K562 (cell line): ENCODE data around the gene AQP9. TPM values are rescaled to one million over a fixed set of nuclear protein-coding genes. Genes with fewer than 3 reads are reported as not detected.

Source experiments
- ARNT ChIP-seq, 2 experiments: fragments of 450-650 bp; IDR thresholded peaks; 2 replicates each; pipeline ENCODE4 v1.6.1; 2016; ENCODE audit warnings: mild to moderate bottlenecking in 1 of 2
- C11orf30 ChIP-seq: fragments of 450-650 bp; IDR thresholded peaks from 2 replicates; pipeline ENCODE4 v1.6.1; 2016; ENCODE audit warnings: low read depth, mild to moderate bottlenecking
- CEBPB ChIP-seq: fragments of 450-650 bp; IDR thresholded peaks from 2 replicates; pipeline ENCODE4 v1.6.1; 2016; ENCODE audit warnings: missing genetic modification characterization, missing compliant biosample characterization
- CEBPG ChIP-seq, 3 experiments: fragments of 200-800 bp in 1 of 3; sonication (Bioruptor generic) in 1 of 3; sonication (generic) in 1 of 3; formaldehyde crosslinking in 1 of 3; IDR thresholded peaks in 2 of 3; conservative IDR thresholded peaks in 1 of 3; 2 replicates each; pipeline versions ENCODE4 v1.6.1 to v1.8.0; 2016 to 2022; ENCODE audit warnings: missing compliant biosample characterization in 2 of 3, missing genetic modification characterization in 2 of 3, mild to moderate bottlenecking in 1 of 3, missing genetic modification reagents in 1 of 3
- CHD1 ChIP-seq: fragments of 200-600 bp; sonication (generic); IDR thresholded peaks from one replicate; pipeline ENCODE4 v1.6.1; 2012; ENCODE audit warnings: mild to moderate bottlenecking, moderate library complexity, low read length, inconsistent platforms
- ETS1 ChIP-seq: conservative IDR thresholded peaks from 2 replicates; pipeline ENCODE4 v1.6.1; 2011; ENCODE audit warnings: low read depth, mild to moderate bottlenecking, low read length; ENCODE audit not compliant: control insufficient read depth
- GABPB1 ChIP-seq: sonication (generic); formaldehyde crosslinking; IDR thresholded peaks from 2 replicates; pipeline ENCODE4 v1.8.0; 2022; ENCODE audit warnings: mild to moderate bottlenecking, missing genetic modification reagents
- HDAC2 ChIP-seq: fragments of 450-650 bp; IDR thresholded peaks from 2 replicates; pipeline ENCODE4 v1.6.1; 2016; ENCODE audit warnings: mild to moderate bottlenecking
- HNRNPK ChIP-seq: fragments of 200-400 bp; formaldehyde crosslinking; IDR thresholded peaks from one replicate; pipeline ENCODE4 v1.6.1; 2018; ENCODE audit warnings: mild to moderate bottlenecking, low read depth, low read length; ENCODE audit not compliant: poor library complexity, severe bottlenecking
- KDM4B ChIP-seq, 2 experiments: fragments of 450-650 bp in 1 of 2; sonication (generic) in 1 of 2; IDR thresholded peaks; 2 replicates each; pipeline ENCODE4 v1.6.1; 2016 to 2017; ENCODE audit warnings: borderline replicate concordance in 2 of 2, antibody characterized with exemption in 1 of 2, low read depth in 1 of 2, mild to moderate bottlenecking in 1 of 2
- NCOA1 ChIP-seq: fragments of 450-650 bp; IDR thresholded peaks from 2 replicates; pipeline ENCODE4 v1.6.1; 2016; ENCODE audit warnings: low read depth
- RFX1 ChIP-seq: fragments of 450-650 bp; IDR thresholded peaks from 2 replicates; pipeline ENCODE4 v1.6.1; 2016; ENCODE audit warnings: mild to moderate bottlenecking, moderate library complexity
- SMAD4 ChIP-seq: fragments of 250-450 bp; sonication (Bioruptor Pico); conservative IDR thresholded peaks from 2 replicates; pipeline ENCODE4 v1.8.0; 2021; ENCODE audit warnings: inconsistent platforms, mild to moderate bottlenecking, moderate library complexity
- SRSF9 ChIP-seq: fragments of 200-400 bp; formaldehyde crosslinking; IDR thresholded peaks from 2 replicates; pipeline ENCODE4 v1.6.1; 2017; ENCODE audit warnings: low read depth, low read length, borderline replicate concordance
- TBL1XR1 ChIP-seq, 2 experiments: IDR thresholded peaks; 2 replicates each; pipeline ENCODE4 v1.6.1; 2012; ENCODE audit warnings: improper control_type of control experiment in 2 of 2, low read length in 2 of 2, mild to moderate bottlenecking in 1 of 2
- TRIM24 ChIP-seq, 2 experiments: fragments of 450-650 bp; IDR thresholded peaks; 2 replicates each; pipeline ENCODE4 v1.6.1; 2016
- U2AF1 ChIP-seq: fragments of 200-400 bp; formaldehyde crosslinking; optimal IDR thresholded peaks from 2 replicates; pipeline ENCODE3; 2017; ENCODE audit warnings: mild to moderate bottlenecking, low read depth, low read length, moderate library complexity
- ZBTB12 ChIP-seq: fragments of 250-450 bp; sonication (Bioruptor Pico); IDR thresholded peaks from 2 replicates; pipeline ENCODE4 v1.4.0; 2020
- ZFP91 ChIP-seq: sonication (generic); formaldehyde crosslinking; IDR thresholded peaks from 2 replicates; pipeline ENCODE4 v1.8.0; 2022; ENCODE audit warnings: mild to moderate bottlenecking, missing genetic modification reagents
- ZNF274 ChIP-seq: IDR thresholded peaks from 2 replicates; pipeline ENCODE4 v1.6.1; 2011; ENCODE audit warnings: low read depth, mild to moderate bottlenecking, low read length, moderate library complexity, borderline replicate concordance
- ZNF282 ChIP-seq: sonication (generic); formaldehyde crosslinking; IDR thresholded peaks from 2 replicates; pipeline ENCODE4 v1.8.1; 2023; ENCODE audit warnings: missing genetic modification reagents
- ZNF445 ChIP-seq: fragments of 250-450 bp; sonication (Bioruptor Pico); IDR thresholded peaks from 2 replicates; pipeline ENCODE4 v1.4.0; 2020; ENCODE audit warnings: low read depth, mild to moderate bottlenecking, moderate library complexity
- ZNF518B ChIP-seq: fragments of 250-450 bp; sonication (Bioruptor Pico); IDR thresholded peaks from 2 replicates; pipeline ENCODE4 v1.5.0; 2021; ENCODE audit warnings: mild to moderate bottlenecking, moderate library complexity
- polyA plus RNA-seq, 8 experiments: library from polyadenylated mRNA; depleted of rRNA in 4 of 8; stranded (reverse) in 5 of 8; unstranded in 3 of 8; fragments of >200 nt; fragmentation: Nextera tagmentation in 2 of 8; fragmentation: Illumina TruSeq in 1 of 8; extraction: Ambion mirVana in 2 of 8; extraction: Trizol in 1 of 8; gene quantifications; 2 replicates each; pipeline versions ENCODE4 v1.2.1 to v1.2.3, GENCODE V29; 2011 to 2014; ENCODE audit warnings: inconsistent platforms in 1 of 8, missing spikeins in 1 of 8
- total RNA-seq, 7 experiments: library from RNA; depleted of rRNA in 6 of 7; stranded (reverse); fragments of >200 nt in 6 of 7; fragmentation: Illumina TruSeq in 2 of 7; extraction: Trizol in 2 of 7; gene quantifications; 2 replicates each; pipeline versions ENCODE4 v1.2.1 to v1.2.3, GENCODE V29; 2011 to 2021; ENCODE audit warnings: low replicate concordance in 1 of 7

AQP9 gene
- total and polyA plus RNA-seq, 9 of the 15 experiments (the other 6 are each of a cell fraction or from before 2014, with no cell fraction given) = 0.04 to 0.33 (median 0.07) TPM; not detected in 4

GRCh38 chr15:58223432-58223831, 85.3 kb downstream of the AQP9 start (continued):
- TF ChIP-seq HDAC2 (no peak), ETS1 (no peak), SMAD4 (CRISPR knock-in tag) (0 out of 2 replicates have a peak, but pooled peaks have one; percentile 21), CEBPG (CRISPR knock-in tag; IDR thresholded peaks at IDR 0.05) (peak; percentile 69; the same call in 1 of the 2 replicates), CEBPG (tag; conservative IDR thresholded peaks at IDR 0.05 in 1 of 2, IDR thresholded peaks at IDR 0.05 in 1 of 2) (peak; percentile 78 to 81), ZNF274 (no peak), ARNT (IDR thresholded peaks at IDR 0.05) (no peak), SRSF9 (no peak), ZNF445 (CRISPR knock-in tag) (no peak), TBL1XR1 (IDR thresholded peaks at IDR 0.05; ENCODE audit: low read length in 2 of 2) (no peak), KDM4B (IDR thresholded peaks at IDR 0.05; ENCODE audit: borderline replicate concordance in 2 of 2, low read depth in 1 of 2) (no peak), CHD1 (no peak), U2AF1 (no peak), ZFP91 (no peak), ZNF282 (no peak), C11orf30 (no peak), CEBPB (tag) (peak; percentile 70), NCOA1 (no peak), HNRNPK (no peak), RFX1 (no peak), ZBTB12 (CRISPR knock-in tag) (no peak), GABPB1 (CRISPR knock-in tag) (no peak), ZNF518B (CRISPR knock-in tag) (no peak), TRIM24 (IDR thresholded peaks at IDR 0.05) (peak in 1 of 2 experiments; percentile 11; a peak in 1 of 4 replicates)
